HG03521 (cell line): ENCODE results near the gene PRKAG2.

Source experiments
- ATAC-seq: cut with Tn5 transposase; IDR thresholded peaks from one replicate; pipeline ENCODE4 v1.9.1; 2021; ENCODE audit warnings: mild to moderate bottlenecking, moderate library complexity; ENCODE audit not compliant: unreplicated experiment

PRKAG2 gene

GRCh38 chr7:151603951-151604350 is 273.0 kb downstream of the PRKAG2 start:
- ATAC-seq: no peak

- no peak for ATAC-seq
These were observed 275.2 kb downstream of the PRKAG2 start for GRCh38 chr7:151601521-151602305.

- no peak for ATAC-seq
These were observed 276.6 kb downstream of the PRKAG2 start for GRCh38 chr7:151600331-151600730.

GRCh38 chr7:151599401-151600227 is 277.3 kb downstream of the PRKAG2 start:
- ATAC-seq: no peak

- no peak for ATAC-seq
These were observed 279.1 kb downstream of the PRKAG2 start for GRCh38 chr7:151597541-151598444.

- no peak for ATAC-seq
These were observed 281.1 kb downstream of the PRKAG2 start for GRCh38 chr7:151595702-151596350.

- ATAC-seq: no peak
These were observed 283.9 kb downstream of the PRKAG2 start for GRCh38 chr7:151592868-151593486.

GRCh38 chr7:151592330-151592729 is 284.6 kb downstream of the PRKAG2 start:
- ATAC-seq: no peak

GRCh38 chr7:151591866-151592265 is 285.0 kb downstream of the PRKAG2 start:
- no peak for ATAC-seq

GRCh38 chr7:151590850-151591771 is 285.8 kb downstream of the PRKAG2 start:
- ATAC-seq: no peak

GRCh38 chr7:151590071-151590849 is 286.7 kb downstream of the PRKAG2 start:
- no peak for ATAC-seq

- no peak for ATAC-seq
These were observed 287.9 kb downstream of the PRKAG2 start for GRCh38 chr7:151588982-151589381.

- ATAC-seq: no peak
These were observed 290.2 kb downstream of the PRKAG2 start for GRCh38 chr7:151586531-151587260.

GRCh38 chr7:151585744-151586393 is 291.0 kb downstream of the PRKAG2 start:
- no peak for ATAC-seq

GRCh38 chr7:151581741-151582140 is 295.2 kb downstream of the PRKAG2 start:
- ATAC-seq: no peak

GRCh38 chr7:151579644-151580043 is 297.3 kb downstream of the PRKAG2 start:
- no peak for ATAC-seq

GRCh38 chr7:151575410-151575809 is 301.5 kb downstream of the PRKAG2 start:
- no peak for ATAC-seq
